Spleen (tissue), 7 donors: ENCODE data around the gene NBEA.

Experiments used
- POLR2A ChIP-seq, 3 donors: fragments of 450-650 bp; IDR thresholded peaks; one replicate each; pipeline ENCODE4 v1.5.1; 2017; ENCODE audit warnings: antibody characterized with exemption in 3 of 3, mild to moderate bottlenecking in 1 of 3
- POLR2AphosphoS5 ChIP-seq, 3 donors: sonication (generic); formaldehyde crosslinking; IDR thresholded peaks; one replicate each; pipeline ENCODE4 v1.5.1; 2017; ENCODE audit warnings: antibody characterized with exemption in 3 of 3
- TF ChIP-seq, protein P1 (sequence below), 11 experiments: fragments of 200-600 bp in 7 of 11; fragments of 450-650 bp in 4 of 11; sonication (generic) in 4 of 11; IDR thresholded peaks in 8 of 11; conservative IDR thresholded peaks in 3 of 11; 1 replicate in 7 of 11; 2 replicates in 4 of 11; pipeline versions ENCODE4 v1.4.0 to v1.8.0; 2016 to 2021; ENCODE audit warnings: antibody characterized with exemption in 11 of 11, inconsistent platforms in 4 of 11, mild to moderate bottlenecking in 1 of 11
- donor health status: DM: no; HTN: no; CAD: no; lungs with moderate emphysema.
- donor health status: DM: no; HTN: no; CAD: no.
- donor health status: DM: no; HTN: no; CAD: no.

- TF ChIP-seq, protein P1, sequence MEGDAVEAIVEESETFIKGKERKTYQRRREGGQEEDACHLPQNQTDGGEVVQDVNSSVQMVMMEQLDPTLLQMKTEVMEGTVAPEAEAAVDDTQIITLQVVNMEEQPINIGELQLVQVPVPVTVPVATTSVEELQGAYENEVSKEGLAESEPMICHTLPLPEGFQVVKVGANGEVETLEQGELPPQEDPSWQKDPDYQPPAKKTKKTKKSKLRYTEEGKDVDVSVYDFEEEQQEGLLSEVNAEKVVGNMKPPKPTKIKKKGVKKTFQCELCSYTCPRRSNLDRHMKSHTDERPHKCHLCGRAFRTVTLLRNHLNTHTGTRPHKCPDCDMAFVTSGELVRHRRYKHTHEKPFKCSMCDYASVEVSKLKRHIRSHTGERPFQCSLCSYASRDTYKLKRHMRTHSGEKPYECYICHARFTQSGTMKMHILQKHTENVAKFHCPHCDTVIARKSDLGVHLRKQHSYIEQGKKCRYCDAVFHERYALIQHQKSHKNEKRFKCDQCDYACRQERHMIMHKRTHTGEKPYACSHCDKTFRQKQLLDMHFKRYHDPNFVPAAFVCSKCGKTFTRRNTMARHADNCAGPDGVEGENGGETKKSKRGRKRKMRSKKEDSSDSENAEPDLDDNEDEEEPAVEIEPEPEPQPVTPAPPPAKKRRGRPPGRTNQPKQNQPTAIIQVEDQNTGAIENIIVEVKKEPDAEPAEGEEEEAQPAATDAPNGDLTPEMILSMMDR (IDR thresholded peaks at IDR 0.05 in 8 of 11, conservative IDR thresholded peaks at IDR 0.05 in 3 of 11) = no peak
- TF ChIP-seq POLR2A (IDR thresholded peaks at IDR 0.05) (no peak), POLR2AphosphoS5 (IDR thresholded peaks at IDR 0.05) (no peak)
Measured at GRCh38 chr13:35697186-35697730, 755.2 kb downstream of the NBEA start.
